Neural progenitor cell (in vitro differentiated cells): ENCODE measurements around the gene IZUMO2.

Experiments used
- EZH2 ChIP-seq: fragments of 200-600 bp; sonication (generic); IDR thresholded peaks from 2 replicates; pipeline ENCODE4 v1.6.1; 2017; ENCODE audit warnings: antibody characterized with exemption, mild to moderate bottlenecking, moderate library complexity
- TF ChIP-seq, protein P1 (sequence below): fragments of 200-600 bp; sonication (generic); IDR thresholded peaks from 2 replicates; pipeline ENCODE4 v1.5.1; 2017; ENCODE audit warnings: antibody characterized with exemption, mild to moderate bottlenecking

DNA sequence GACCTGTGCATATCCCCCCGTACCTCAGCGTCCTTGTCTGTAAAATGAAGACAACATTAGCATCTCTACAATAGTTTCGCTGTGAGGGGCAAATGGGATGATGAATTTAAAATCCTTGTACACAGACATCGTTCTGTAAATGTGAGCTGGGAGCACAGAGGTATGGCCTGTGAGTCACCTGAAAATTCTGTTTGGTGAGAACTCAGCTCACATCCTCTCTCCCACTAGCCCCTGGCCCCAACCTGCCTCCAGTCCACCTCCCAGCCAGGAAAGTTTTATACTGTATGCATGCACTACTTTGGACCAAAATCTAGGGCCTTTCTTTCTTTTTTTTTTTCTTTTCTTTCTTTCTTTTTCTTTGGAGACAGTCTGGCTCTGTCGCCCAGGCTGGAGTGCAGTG is 8.7 kb upstream of the IZUMO2 start:
- TF ChIP-seq, protein P1, sequence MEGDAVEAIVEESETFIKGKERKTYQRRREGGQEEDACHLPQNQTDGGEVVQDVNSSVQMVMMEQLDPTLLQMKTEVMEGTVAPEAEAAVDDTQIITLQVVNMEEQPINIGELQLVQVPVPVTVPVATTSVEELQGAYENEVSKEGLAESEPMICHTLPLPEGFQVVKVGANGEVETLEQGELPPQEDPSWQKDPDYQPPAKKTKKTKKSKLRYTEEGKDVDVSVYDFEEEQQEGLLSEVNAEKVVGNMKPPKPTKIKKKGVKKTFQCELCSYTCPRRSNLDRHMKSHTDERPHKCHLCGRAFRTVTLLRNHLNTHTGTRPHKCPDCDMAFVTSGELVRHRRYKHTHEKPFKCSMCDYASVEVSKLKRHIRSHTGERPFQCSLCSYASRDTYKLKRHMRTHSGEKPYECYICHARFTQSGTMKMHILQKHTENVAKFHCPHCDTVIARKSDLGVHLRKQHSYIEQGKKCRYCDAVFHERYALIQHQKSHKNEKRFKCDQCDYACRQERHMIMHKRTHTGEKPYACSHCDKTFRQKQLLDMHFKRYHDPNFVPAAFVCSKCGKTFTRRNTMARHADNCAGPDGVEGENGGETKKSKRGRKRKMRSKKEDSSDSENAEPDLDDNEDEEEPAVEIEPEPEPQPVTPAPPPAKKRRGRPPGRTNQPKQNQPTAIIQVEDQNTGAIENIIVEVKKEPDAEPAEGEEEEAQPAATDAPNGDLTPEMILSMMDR = no peak
- no peak for TF ChIP-seq EZH2
